Endodermal cell (in vitro differentiated cells): Measurements from ENCODE around the gene TNFSF13. TPM values are rescaled to one million over a fixed set of nuclear protein-coding genes. Genes with fewer than 3 reads are reported as not detected.

Source experiments
- DNase-seq: peaks from one replicate; pipeline ENCODE4 v3.0.0-alpha.2; 2017
- H3K27ac ChIP-seq: 2 replicates; pipeline ENCODE4 v1.5.1; 2013; ENCODE audit warnings: mild to moderate bottlenecking, low read depth, low read length, moderate library complexity
- H3K27me3 ChIP-seq: 2 replicates; pipeline ENCODE4 v1.6.1; 2013; ENCODE audit warnings: mild to moderate bottlenecking, low read length, moderate library complexity; ENCODE audit not compliant: insufficient read depth, control insufficient read depth, poor library complexity, severe bottlenecking
- H3K36me3 ChIP-seq: 2 replicates; pipeline ENCODE4 v1.7.0; 2013; ENCODE audit warnings: mild to moderate bottlenecking, low read length, moderate library complexity; ENCODE audit not compliant: control insufficient read depth, insufficient read depth
- H3K4me1 ChIP-seq: one replicate; pipeline ENCODE4 v1.7.0; 2013; ENCODE audit warnings: low read length; ENCODE audit not compliant: control insufficient read depth, insufficient read depth
- H3K4me3 ChIP-seq: 2 replicates; pipeline ENCODE4 v1.5.1; 2013; ENCODE audit warnings: mild to moderate bottlenecking, low read length, moderate library complexity
- H3K9ac ChIP-seq: 2 replicates; pipeline ENCODE4 v1.6.1; 2013; ENCODE audit warnings: mild to moderate bottlenecking, low read length, moderate library complexity; ENCODE audit not compliant: poor library complexity, severe bottlenecking; ENCODE audit errors: extremely low read depth
- H3K9me3 ChIP-seq: 2 replicates; pipeline ENCODE4 v1.6.1; 2013; ENCODE audit warnings: mild to moderate bottlenecking, low read length, moderate library complexity; ENCODE audit not compliant: control insufficient read depth
- H3K27ac Mint-ChIP-seq: 2 replicates; pipeline ENCODE4 v1.8.0; 2020; ENCODE audit warnings: mixed read lengths
- H3K27me3 Mint-ChIP-seq: 2 replicates; pipeline ENCODE4 v1.8.0; 2021; ENCODE audit warnings: mild to moderate bottlenecking, mixed read lengths; ENCODE audit not compliant: insufficient read depth
- H3K36me3 Mint-ChIP-seq: 2 replicates; pipeline ENCODE4 v1.8.0; 2020; ENCODE audit warnings: low read depth, mixed read lengths
- H3K4me1 Mint-ChIP-seq: 2 replicates; pipeline ENCODE4 v1.8.0; 2020; ENCODE audit warnings: mixed read lengths
- H3K4me3 Mint-ChIP-seq: 2 replicates; pipeline ENCODE4 v1.8.0; 2020; ENCODE audit warnings: mild to moderate bottlenecking, moderate library complexity, mixed read lengths
- H3K9me3 Mint-ChIP-seq: 2 replicates; pipeline ENCODE4 v1.8.0; 2020; ENCODE audit warnings: mild to moderate bottlenecking, mixed read lengths
- WGBS, 2 experiments: methylation state at CpG; one replicate each; pipeline versions ENCODE4 v1.1.5 to v1.1.7; 2013; ENCODE audit warnings: missing lambda C conversion rate in 2 of 2, mixed read lengths in 1 of 2; ENCODE audit not compliant: insufficient coverage in 1 of 2, insufficient read length in 1 of 2; 5-methylcytosine and 5-hydroxymethylcytosine counted together
- total RNA-seq, 2 donors: library from RNA; stranded (reverse); fragmentation: NEBNext Ultra II Directional in 1 of 2; extraction: Animal tissue kit (Norgen Biotek cat#: 25700) in 1 of 2; gene quantifications; 2 replicates in 1 of 2; 3 replicates in 1 of 2; pipeline ENCODE4 v1.2.1, GENCODE V29; 2021
- TF ChIP-seq, protein P1 (sequence below): fragments of 200-600 bp; sonication (generic); conservative IDR thresholded peaks from 2 replicates; pipeline ENCODE4 v1.5.0; 2021; ENCODE audit warnings: antibody characterized with exemption, mild to moderate bottlenecking

TNFSF13 gene
- total RNA-seq, 2 donors from 2014 or later, result 1.7 to 3.0 TPM

DNA sequence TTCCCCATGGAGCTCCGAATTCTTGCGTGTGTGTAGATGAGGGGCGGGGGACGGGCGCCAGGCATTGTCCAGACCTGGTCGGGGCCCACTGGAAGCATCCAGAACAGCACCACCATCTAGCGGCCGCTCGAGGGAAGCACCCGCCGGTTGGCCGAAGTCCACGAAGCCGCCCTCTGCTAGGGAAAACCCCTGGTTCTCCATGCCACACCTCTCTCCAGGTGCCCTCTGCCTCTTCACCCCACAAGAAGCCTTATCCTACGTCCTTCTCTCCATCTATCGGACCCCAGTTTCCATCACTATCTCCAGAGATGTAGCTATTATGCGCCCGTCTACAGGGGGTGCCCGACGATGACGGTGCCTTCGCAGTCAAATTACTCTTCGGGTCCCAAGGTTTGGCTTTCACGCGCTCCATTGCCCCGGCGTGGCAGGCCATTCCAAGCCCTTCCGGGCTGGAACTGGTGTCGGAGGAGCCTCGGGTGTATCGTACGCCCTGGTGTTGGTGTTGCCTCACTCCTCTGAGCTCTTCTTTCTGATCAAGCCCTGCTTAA is 2.6 kb downstream of the TNFSF13 start:
- Mint-ChIP-seq H3K27ac (peak overlapping the region; percentile 98), H3K9me3 (no peaks in the 10 kb centered on the region), H3K36me3 (peaks cover 24% of the 10 kb centered on the region), H3K4me3 (peak overlapping the region; percentile 79), H3K27me3 (no peaks in the 10 kb centered on the region), H3K4me1 (peaks cover 33% of the 10 kb centered on the region)
- TF ChIP-seq, protein P1, sequence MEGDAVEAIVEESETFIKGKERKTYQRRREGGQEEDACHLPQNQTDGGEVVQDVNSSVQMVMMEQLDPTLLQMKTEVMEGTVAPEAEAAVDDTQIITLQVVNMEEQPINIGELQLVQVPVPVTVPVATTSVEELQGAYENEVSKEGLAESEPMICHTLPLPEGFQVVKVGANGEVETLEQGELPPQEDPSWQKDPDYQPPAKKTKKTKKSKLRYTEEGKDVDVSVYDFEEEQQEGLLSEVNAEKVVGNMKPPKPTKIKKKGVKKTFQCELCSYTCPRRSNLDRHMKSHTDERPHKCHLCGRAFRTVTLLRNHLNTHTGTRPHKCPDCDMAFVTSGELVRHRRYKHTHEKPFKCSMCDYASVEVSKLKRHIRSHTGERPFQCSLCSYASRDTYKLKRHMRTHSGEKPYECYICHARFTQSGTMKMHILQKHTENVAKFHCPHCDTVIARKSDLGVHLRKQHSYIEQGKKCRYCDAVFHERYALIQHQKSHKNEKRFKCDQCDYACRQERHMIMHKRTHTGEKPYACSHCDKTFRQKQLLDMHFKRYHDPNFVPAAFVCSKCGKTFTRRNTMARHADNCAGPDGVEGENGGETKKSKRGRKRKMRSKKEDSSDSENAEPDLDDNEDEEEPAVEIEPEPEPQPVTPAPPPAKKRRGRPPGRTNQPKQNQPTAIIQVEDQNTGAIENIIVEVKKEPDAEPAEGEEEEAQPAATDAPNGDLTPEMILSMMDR, result peak; percentile 78
- peak; percentile 98 for DNase-seq
- H3K27ac ChIP-seq, result peak overlapping the region; percentile 89
- H3K27me3 ChIP-seq, result no peaks in the 10 kb centered on the region
- WGBS, 2 experiments, result 0 to 1% methylated on average over 23 to 32 of the region's 32 CpGs
- H3K4me1 ChIP-seq, result peaks cover 3% of the 10 kb centered on the region
- H3K9me3 ChIP-seq, result no peaks in the 10 kb centered on the region
- peaks cover 27% of the 10 kb centered on the region for H3K36me3 ChIP-seq
- peak overlapping the region; percentile 75 for H3K9ac ChIP-seq
- peak overlapping the region; percentile 99 for H3K4me3 ChIP-seq

- 0% methylated on average over 23 to 76 of the region's 82 CpGs for WGBS, 2 experiments
- Histone ChIP-seq H3K27ac (peak within 1 kb of the TSS; percentile 89), H3K9ac (peak within 1 kb of the TSS; percentile 75), H3K36me3 (peaks cover 32% of the 10 kb centered on the region), H3K4me1 (peaks cover 3% of the 10 kb centered on the region), H3K4me3 (peak within 1 kb of the TSS; percentile 99), H3K27me3 (no peaks in the 10 kb centered on the region), H3K9me3 (no peaks in the 10 kb centered on the region)
- DNase-seq, result peak; percentile 97
- Mint-ChIP-seq H3K27me3 (no peaks in the 10 kb centered on the region), H3K36me3 (peaks cover 27% of the 10 kb centered on the region), H3K9me3 (no peaks in the 10 kb centered on the region), H3K4me1 (peaks cover 33% of the 10 kb centered on the region), H3K27ac (peak within 1 kb of the TSS; percentile 98), H3K4me3 (peak within 1 kb of the TSS; percentile 79)
- TF ChIP-seq, protein P1, result no peak
Measured at GRCh38 chr17:7561589-7562207, 3.1 kb downstream of the TNFSF13 start, which contains the start of gene SENP3. TSS of gene SENP3 (plus strand) at chr17:7561919. CDS start at chr17:7563077, 1,158 bp downstream.

DNA sequence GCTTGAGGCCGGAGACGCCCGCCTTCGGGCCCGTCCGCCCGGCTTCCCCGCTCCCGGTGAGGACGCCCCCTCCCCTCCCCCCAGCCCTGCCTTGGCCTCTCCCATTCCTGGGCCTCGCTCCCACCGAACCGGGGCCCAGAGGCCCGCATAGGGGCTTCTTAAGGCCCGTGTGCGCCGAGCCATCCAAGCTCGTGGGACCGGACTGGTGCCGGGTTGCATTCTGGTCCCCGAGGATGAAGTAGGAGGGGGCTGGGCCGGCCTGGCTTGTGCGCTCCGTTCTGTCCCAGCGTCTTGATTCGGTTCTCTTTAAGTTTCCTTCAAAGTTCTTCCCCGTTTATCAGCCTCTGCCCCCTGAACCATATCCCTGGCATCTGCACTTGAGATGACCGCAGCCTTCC is 3.7 kb downstream of the TNFSF13 start:
- H3K9me3 Mint-ChIP-seq, result no peaks in the 10 kb centered on the region
- Histone ChIP-seq H3K4me1 (peaks cover 3% of the 10 kb centered on the region), H3K9ac (peak overlapping the region; percentile 75), H3K9me3 (no peaks in the 10 kb centered on the region), H3K27me3 (no peaks in the 10 kb centered on the region), H3K27ac (peak overlapping the region; percentile 49), H3K36me3 (peaks cover 37% of the 10 kb centered on the region), H3K4me3 (peak overlapping the region; percentile 99)
- no peak for DNase-seq
- no peaks in the 10 kb centered on the region for H3K27me3 Mint-ChIP-seq
- peaks cover 33% of the 10 kb centered on the region for H3K4me1 Mint-ChIP-seq
- H3K4me3 Mint-ChIP-seq, result peak overlapping the region; percentile 79
- peaks cover 31% of the 10 kb centered on the region for H3K36me3 Mint-ChIP-seq
- TF ChIP-seq, protein P1, result no peak
- peak overlapping the region; percentile 85 for H3K27ac Mint-ChIP-seq
- WGBS, 2 experiments, result 1 to 25% methylated on average over 1 to 28 of the region's 28 CpGs
